Naive thymus-derived CD4-positive, alpha-beta T cell (primary cell): ENCODE results near the gene GPI. TPM values are rescaled to one million over a fixed set of nuclear protein-coding genes. Genes with fewer than 3 reads are reported as not detected.
"Not testable (repeated sequence)": the region's sequence is repeated elsewhere in the genome, so short reads cannot be mapped to it uniquely, and the experiment has no call there.

Experiments
- ATAC-seq: fragments of 150-1000 bp; cut with Tn5 transposase; 2 replicates; pipeline ENCODE4 v1.10.0; 2021; ENCODE audit warnings: mild to moderate bottlenecking, moderate library complexity
- CTCF ChIA-PET: fragments of 350-600 bp; sonication (Branson Sonifier 250); formaldehyde crosslinking; loops from one replicate; lab custom pipeline; 2021; ENCODE audit warnings: antibody characterized with exemption; lab: Charles Lee
- POLR2A ChIA-PET: fragments of 350-600 bp; sonication (Branson Sonifier 250); formaldehyde crosslinking; loops from one replicate; lab custom pipeline; 2021; ENCODE audit warnings: antibody characterized with exemption, inconsistent platforms; lab: Charles Lee
- DNase-seq, 9 donors: peaks; one replicate each; pipeline versions ENCODE4 v3.0.0 to v3.0.0-alpha.2; 2020 to 2022; ENCODE audit warnings: mixed read lengths in 1 of 9
- H3K27ac ChIP-seq: one replicate; pipeline ENCODE4 v1.7.0; 2013; ENCODE audit warnings: mild to moderate bottlenecking, low read depth, low read length, moderate library complexity
- H3K27me3 ChIP-seq, 2 donors: one replicate each; pipeline ENCODE4 v1.7.0; 2013; ENCODE audit warnings: low read length in 2 of 2, mild to moderate bottlenecking in 2 of 2, moderate library complexity in 2 of 2; ENCODE audit not compliant: control insufficient read depth in 2 of 2, insufficient read depth in 2 of 2
- H3K36me3 ChIP-seq, 3 experiments: 1 replicate in 2 of 3; 2 replicates in 1 of 3; pipeline ENCODE4 v1.7.0; 2013; ENCODE audit warnings: low read length in 3 of 3, mild to moderate bottlenecking in 3 of 3, moderate library complexity in 1 of 3; ENCODE audit not compliant: insufficient read depth in 3 of 3, control insufficient read depth in 2 of 3
- H3K4me1 ChIP-seq, 2 donors: one replicate each; pipeline ENCODE4 v1.7.0; 2013; ENCODE audit warnings: low read length in 2 of 2, mild to moderate bottlenecking in 2 of 2, moderate library complexity in 1 of 2; ENCODE audit not compliant: control insufficient read depth in 2 of 2, insufficient read depth in 2 of 2
- H3K4me3 ChIP-seq: 2 replicates; pipeline ENCODE4 v1.7.0; 2013; ENCODE audit warnings: mild to moderate bottlenecking, low read length
- H3K9me3 ChIP-seq, 3 experiments: 1 replicate in 2 of 3; 2 replicates in 1 of 3; pipeline ENCODE4 v1.7.0; 2013; ENCODE audit warnings: low read length in 3 of 3; ENCODE audit not compliant: control insufficient read depth in 2 of 3
- H3K27ac Mint-ChIP-seq, 9 donors: one replicate each; pipeline ENCODE4 v1.8.0; 2020 to 2022; ENCODE audit warnings: mixed read lengths in 9 of 9, mild to moderate bottlenecking in 8 of 9, moderate library complexity in 5 of 9, inconsistent platforms in 2 of 9
- H3K27me3 Mint-ChIP-seq, 5 donors: one replicate each; pipeline ENCODE4 v1.8.0; 2021 to 2022; ENCODE audit warnings: mixed read lengths in 5 of 5, mild to moderate bottlenecking in 1 of 5
- H3K36me3 Mint-ChIP-seq, 5 donors: one replicate each; pipeline ENCODE4 v1.8.0; 2020 to 2022; ENCODE audit warnings: mixed read lengths in 5 of 5, mild to moderate bottlenecking in 3 of 5, inconsistent platforms in 1 of 5
- H3K4me1 Mint-ChIP-seq, 7 donors: one replicate each; pipeline ENCODE4 v1.8.0; 2020 to 2022; ENCODE audit warnings: mixed read lengths in 7 of 7, mild to moderate bottlenecking in 3 of 7, inconsistent platforms in 1 of 7
- H3K4me3 Mint-ChIP-seq, 10 donors: one replicate each; pipeline ENCODE4 v1.8.0; 2020 to 2022; ENCODE audit warnings: mild to moderate bottlenecking in 10 of 10, mixed read lengths in 10 of 10, moderate library complexity in 6 of 10, inconsistent platforms in 2 of 10
- H3K9me3 Mint-ChIP-seq, 11 donors: one replicate each; pipeline ENCODE4 v1.8.0; 2020 to 2022; ENCODE audit warnings: mixed read lengths in 11 of 11, mild to moderate bottlenecking in 4 of 11, inconsistent platforms in 1 of 11, moderate library complexity in 1 of 11
- intact Hi-C, 2 donors: fragments of 100-400 bp; cut with micrococcal nuclease; formaldehyde crosslinking; loops; one replicate each; pipeline ENCODE4 v1.15.1; 2023
- polyA plus RNA-seq, 2 donors: library from polyadenylated mRNA; unstranded; fragments of 300-500 nt; fragmentation: Illumina TruSeq; gene quantifications; one replicate each; pipeline ENCODE4 v1.2.3, GENCODE V29; 2021
- total RNA-seq, 6 experiments: library from RNA in 5 of 6; stranded (reverse) in 5 of 6; gene quantifications; 1 replicate in 5 of 6; 2 replicates in 1 of 6; pipeline ENCODE4 v1.2.3 and lab custom pipeline; 2021 to 2026

GPI gene
- total and polyA plus RNA-seq, 7 experiments from 2014 or later, result 96.5 to 750 (median 116) TPM

GRCh38 chr19:34325981-34326787 lies 38.8 kb upstream of the GPI start:
- peaks cover 8 to 81% (median 11%) of the 10 kb centered on the region in 3 experiments for H3K36me3 ChIP-seq
- ChIA-PET CTCF (interaction anchor here (0.6 kb wide), 1 partner anchor 9 kb away, joined by 4 read pairs; no protein-coding TSS in a partner anchor), POLR2A (interaction anchor here (0.6 to 0.8 kb wide), 2 partner anchors 18 to 54 kb away, joined by 3 to 4 read pairs; no protein-coding TSS in a partner anchor)
- H3K27me3 Mint-ChIP-seq, result no peaks in the 10 kb centered on the region
- H3K27ac Mint-ChIP-seq, result peak overlapping the region in 5 of 9 donors; percentile 12 to 63 (median 40)
- H3K4me3 ChIP-seq, result no peak overlapping the region
- no peak overlapping the region for H3K27ac ChIP-seq
- H3K9me3 ChIP-seq, result no peaks in the 10 kb centered on the region
- no peak for DNase-seq
- H3K9me3 Mint-ChIP-seq, result peaks cover 0 to 2% (median 0%) of the 10 kb centered on the region in 11 donors
- H3K4me1 ChIP-seq, result no peaks in the 10 kb centered on the region
- H3K4me1 Mint-ChIP-seq, result peaks cover 0 to 34% (median 7%) of the 10 kb centered on the region in 7 donors
- no peak for ATAC-seq
- no peak overlapping the region for H3K4me3 Mint-ChIP-seq
- no peaks in the 10 kb centered on the region for H3K27me3 ChIP-seq
- H3K36me3 Mint-ChIP-seq, result peaks cover 12 to 55% (median 41%) of the 10 kb centered on the region in 5 donors
- intact Hi-C loops, result loop anchor here in 1 of 2 donors (2.0 kb wide), 1 partner anchor 19 kb away; no protein-coding TSS in a partner anchor

- POLR2A ChIA-PET, result interaction anchor here (1.0 to 1.2 kb wide), 2 partner anchors 9 to 12 kb away, joined by 4 to 5 read pairs; no protein-coding TSS in a partner anchor
Observed at GRCh38 chr19:34327851-34328250, 37.1 kb upstream of the GPI start.

GRCh38 chr19:34328982-34329381 lies 36.0 kb upstream of the GPI start:
- no peaks in the 10 kb centered on the region for H3K9me3 ChIP-seq
- Mint-ChIP-seq H3K27me3 (no peaks in the 10 kb centered on the region), H3K27ac (peak overlapping the region in 2 of 9 donors; percentile 73 to 78), H3K36me3 (peaks cover 15 to 68% (median 45%) of the 10 kb centered on the region in 5 donors), H3K9me3 (peaks cover 0 to 2% (median 0%) of the 10 kb centered on the region in 11 donors), H3K4me3 (no peak overlapping the region), H3K4me1 (peaks cover 0 to 32% (median 2%) of the 10 kb centered on the region in 7 donors)
- ATAC-seq (no peak), DNase-seq (no peak)
- no peaks in the 10 kb centered on the region for H3K4me1 ChIP-seq
- POLR2A ChIA-PET, result interaction anchor here (0.8 kb wide), 1 partner anchor 1886 kb away, joined by 3 read pairs; the partner anchor contains the start of gene ZNF146
- H3K27ac ChIP-seq, result no peak overlapping the region
- CTCF ChIA-PET, result interaction anchor here (1.0 to 1.5 kb wide), 2 partner anchors 17 to 102 kb away, joined by 3 read pairs; no protein-coding TSS in a partner anchor
- H3K27me3 ChIP-seq, result no peaks in the 10 kb centered on the region
- peaks cover 8 to 86% (median 11%) of the 10 kb centered on the region in 3 experiments for H3K36me3 ChIP-seq
- H3K4me3 ChIP-seq, result no peak overlapping the region
- intact Hi-C loops, result no loop called here

More at GRCh38 chr19:34327851-34328250, 37.1 kb upstream of the GPI start:
- Histone ChIP-seq H3K36me3 (peaks cover 8 to 83% (median 11%) of the 10 kb centered on the region in 3 experiments), H3K9me3 (no peaks in the 10 kb centered on the region), H3K4me3 (no peak overlapping the region), H3K27me3 (no peaks in the 10 kb centered on the region), H3K27ac (no peak overlapping the region), H3K4me1 (no peaks in the 10 kb centered on the region)
- Mint-ChIP-seq H3K4me3 (no peak overlapping the region), H3K36me3 (peaks cover 16 to 65% (median 45%) of the 10 kb centered on the region in 5 donors), H3K4me1 (peaks cover 0 to 34% (median 7%) of the 10 kb centered on the region in 7 donors), H3K27me3 (no peaks in the 10 kb centered on the region), H3K27ac (peak overlapping the region in 1 of 9 donors; percentile 57), H3K9me3 (peaks cover 0 to 2% (median 0%) of the 10 kb centered on the region in 11 donors)
- ATAC-seq (no peak), DNase-seq (no peak)
- CTCF ChIA-PET, result no interaction called here
- intact Hi-C loops, result no loop called here

GRCh38 chr19:34330116-34330515 lies 34.9 kb upstream of the GPI start:
- Mint-ChIP-seq H3K27me3 (no peaks in the 10 kb centered on the region), H3K36me3 (peaks cover 15 to 60% (median 41%) of the 10 kb centered on the region in 5 donors)
- ATAC-seq, result no peak

GRCh38 chr19:34330596-34330995 lies 34.4 kb upstream of the GPI start:
- H3K27ac ChIP-seq, H3K4me1 ChIP-seq, intact Hi-C loops, H3K9me3 ChIP-seq, H3K27me3 ChIP-seq, H3K27me3 Mint-ChIP-seq, DNase-seq, H3K4me3 ChIP-seq, H3K4me3 Mint-ChIP-seq, POLR2A ChIA-PET, H3K9me3 Mint-ChIP-seq, ATAC-seq: not testable (repeated sequence)
- CTCF ChIA-PET, result interaction anchor here (0.6 to 1.2 kb wide), 2 partner anchors 23 to 72 kb away, joined by 3 to 4 read pairs; no protein-coding TSS in a partner anchor
- Mint-ChIP-seq H3K4me1 (peaks cover 0 to 22% (median 2%) of the 10 kb centered on the region in 7 donors), H3K27ac (peak overlapping the region in 1 of 9 donors; percentile 2), H3K36me3 (peaks cover 12 to 55% (median 36%) of the 10 kb centered on the region in 5 donors)
- H3K36me3 ChIP-seq, result peaks cover 8 to 83% (median 11%) of the 10 kb centered on the region in 3 experiments

More at GRCh38 chr19:34330116-34330515, 34.9 kb upstream of the GPI start:
- Mint-ChIP-seq H3K4me1 (peaks cover 0 to 25% (median 2%) of the 10 kb centered on the region in 7 donors), H3K4me3 (no peak overlapping the region), H3K9me3 (peaks cover 0 to under 1% (median 0%) of the 10 kb centered on the region in 11 donors), H3K27ac (peak overlapping the region in 8 of 9 donors; percentile 2 to 75 (median 38))
- no peaks in the 10 kb centered on the region for H3K27me3 ChIP-seq
- intact Hi-C loops, result no loop called here
- POLR2A ChIA-PET, result no interaction called here
- no peak overlapping the region for H3K4me3 ChIP-seq
- peaks cover 8 to 84% (median 11%) of the 10 kb centered on the region in 3 experiments for H3K36me3 ChIP-seq
- no peak for DNase-seq
- no peaks in the 10 kb centered on the region for H3K9me3 ChIP-seq
- H3K27ac ChIP-seq, result no peak overlapping the region
- no peaks in the 10 kb centered on the region for H3K4me1 ChIP-seq
- CTCF ChIA-PET, result interaction anchor here (1.0 to 1.5 kb wide), 2 partner anchors 16 to 100 kb away, joined by 3 read pairs; no protein-coding TSS in a partner anchor

GRCh38 chr19:34331596-34331995 lies 33.4 kb upstream of the GPI start:
- Mint-ChIP-seq H3K36me3 (peaks cover 7 to 45% (median 26%) of the 10 kb centered on the region in 5 donors), H3K4me1 (peaks cover 0 to 16% (median 2%) of the 10 kb centered on the region in 7 donors), H3K27ac (peak overlapping the region in 6 of 9 donors; percentile 28 to 88 (median 67))
- peaks cover 8 to 73% (median 11%) of the 10 kb centered on the region in 3 experiments for H3K36me3 ChIP-seq
- H3K9me3 ChIP-seq, H3K27ac ChIP-seq, H3K4me3 Mint-ChIP-seq, intact Hi-C loops, H3K27me3 Mint-ChIP-seq, H3K9me3 Mint-ChIP-seq, H3K4me3 ChIP-seq, ATAC-seq, H3K4me1 ChIP-seq, H3K27me3 ChIP-seq, DNase-seq: not testable (repeated sequence)
- ChIA-PET CTCF (interaction anchor here (0.6 to 1.2 kb wide), 3 partner anchors 15 to 383 kb away, joined by 4 to 5 read pairs (median 4); no protein-coding TSS in a partner anchor), POLR2A (interaction anchor here (0.6 to 0.9 kb wide), 3 partner anchors 58 to 139 kb away, joined by 3 to 5 read pairs (median 3); no protein-coding TSS in a partner anchor)
